Vagina (tissue), 2 donors: ENCODE results near the gene DCC. TPM values are rescaled to one million over a fixed set of nuclear protein-coding genes. Genes with fewer than 3 reads are reported as not detected.

ENCODE experiments used
- DNase-seq, 2 donors: peaks; one replicate each; pipeline ENCODE4 v3.0.0-alpha.2; 2017; ENCODE audit errors: extremely low spot score in 2 of 2
- H3K27ac ChIP-seq: fragments of 200-600 bp; sonication (generic); one replicate; pipeline ENCODE4 v1.5.1; 2019
- H3K27me3 ChIP-seq: fragments of 200-600 bp; sonication (generic); one replicate; pipeline ENCODE4 v1.5.1; 2019
- H3K36me3 ChIP-seq, 2 donors: fragments of 200-600 bp; sonication (generic); one replicate each; pipeline ENCODE4 v1.5.1; 2017 to 2019
- H3K4me1 ChIP-seq: fragments of 200-600 bp; sonication (generic); one replicate; pipeline ENCODE4 v1.5.1; 2019
- H3K4me3 ChIP-seq, 2 donors: fragments of 200-600 bp; sonication (generic); 1 replicate in 1 of 2; 2 replicates in 1 of 2; pipeline ENCODE4 v1.5.1; 2016 to 2019
- H3K9me3 ChIP-seq: fragments of 200-600 bp; sonication (generic); one replicate; pipeline ENCODE4 v1.5.1; 2019
- POLR2A ChIP-seq, 2 donors: fragments of 450-650 bp; IDR thresholded peaks; one replicate each; pipeline ENCODE4 v1.6.1; 2017; ENCODE audit warnings: antibody characterized with exemption in 2 of 2, mild to moderate bottlenecking in 2 of 2, moderate library complexity in 2 of 2
- POLR2AphosphoS5 ChIP-seq, 2 donors: sonication (generic); formaldehyde crosslinking; IDR thresholded peaks; one replicate each; pipeline ENCODE4 v1.9.0; 2017; ENCODE audit warnings: antibody characterized with exemption in 2 of 2, mild to moderate bottlenecking in 2 of 2, low read depth in 1 of 2; ENCODE audit not compliant: insufficient read depth in 1 of 2
- intact Hi-C: fragments of 100-400 bp; cut with DNase I; formaldehyde crosslinking; loops from one replicate; pipeline ENCODE4 v1.15.1; 2023
- total RNA-seq: library from RNA; depleted of rRNA; stranded (reverse); fragments of >200 nt; gene quantifications from one replicate; pipeline ENCODE4 v1.2.3, GENCODE V29; 2016
- TF ChIP-seq, protein P1 (sequence below), 3 experiments: fragments of 450-650 bp in 2 of 3; fragments of 200-600 bp in 1 of 3; sonication (generic) in 1 of 3; IDR thresholded peaks; one replicate each; pipeline ENCODE4 v1.5.1; 2017 to 2019; ENCODE audit warnings: antibody characterized with exemption in 3 of 3, mild to moderate bottlenecking in 2 of 3, moderate library complexity in 2 of 3

The DCC gene
- total RNA-seq, 1 donor from 2014 or later = not detected

DNA sequence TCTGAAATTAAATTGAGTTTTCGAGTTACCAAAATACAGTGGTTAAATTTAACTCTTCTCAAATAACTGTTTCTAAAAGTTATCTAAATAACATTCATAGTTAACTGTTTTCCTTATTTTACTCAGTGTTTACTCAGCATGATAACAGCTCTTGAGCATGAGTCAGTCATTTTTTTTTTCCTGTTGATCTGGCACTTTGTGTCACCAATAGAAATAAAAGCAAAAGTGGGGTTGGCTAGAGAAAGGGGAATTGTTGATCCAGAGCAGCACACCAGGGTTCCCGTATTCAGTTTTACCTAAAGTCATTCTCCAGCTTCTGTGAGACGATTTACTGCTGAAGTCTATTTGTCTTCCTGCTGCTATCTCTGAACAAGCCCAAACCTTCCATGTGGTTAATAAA is 851.6 kb downstream of the DCC start:
- intact Hi-C loops = no loop called here
- DNase-seq = no peak

DNA sequence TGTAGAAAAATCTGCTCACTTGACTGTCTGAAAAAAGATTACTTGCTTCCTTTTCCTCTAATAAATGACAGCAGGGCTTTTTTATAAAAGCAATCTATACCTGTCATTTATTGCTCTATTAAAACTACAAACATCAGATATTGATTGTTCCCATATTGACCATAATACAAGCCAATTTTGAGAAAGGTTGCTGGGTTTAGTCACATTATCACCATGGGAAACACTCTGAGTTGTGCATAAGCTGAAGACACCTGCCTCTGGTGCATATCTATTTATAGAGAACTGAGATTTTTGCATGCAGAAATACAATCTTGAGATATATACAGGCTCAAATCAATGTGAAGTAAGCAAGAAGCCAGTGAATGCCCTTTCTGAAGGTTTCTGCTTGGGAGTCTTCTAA is 853.9 kb downstream of the DCC start:
- no peaks in the 10 kb centered on the region for H3K27me3 ChIP-seq
- H3K4me1 ChIP-seq = no peaks in the 10 kb centered on the region
- H3K27ac ChIP-seq = no peak overlapping the region
- H3K9me3 ChIP-seq = no peaks in the 10 kb centered on the region
- intact Hi-C loops = no loop called here
- TF ChIP-seq POLR2A (IDR thresholded peaks at IDR 0.05) = no peak
- TF ChIP-seq, protein P1, sequence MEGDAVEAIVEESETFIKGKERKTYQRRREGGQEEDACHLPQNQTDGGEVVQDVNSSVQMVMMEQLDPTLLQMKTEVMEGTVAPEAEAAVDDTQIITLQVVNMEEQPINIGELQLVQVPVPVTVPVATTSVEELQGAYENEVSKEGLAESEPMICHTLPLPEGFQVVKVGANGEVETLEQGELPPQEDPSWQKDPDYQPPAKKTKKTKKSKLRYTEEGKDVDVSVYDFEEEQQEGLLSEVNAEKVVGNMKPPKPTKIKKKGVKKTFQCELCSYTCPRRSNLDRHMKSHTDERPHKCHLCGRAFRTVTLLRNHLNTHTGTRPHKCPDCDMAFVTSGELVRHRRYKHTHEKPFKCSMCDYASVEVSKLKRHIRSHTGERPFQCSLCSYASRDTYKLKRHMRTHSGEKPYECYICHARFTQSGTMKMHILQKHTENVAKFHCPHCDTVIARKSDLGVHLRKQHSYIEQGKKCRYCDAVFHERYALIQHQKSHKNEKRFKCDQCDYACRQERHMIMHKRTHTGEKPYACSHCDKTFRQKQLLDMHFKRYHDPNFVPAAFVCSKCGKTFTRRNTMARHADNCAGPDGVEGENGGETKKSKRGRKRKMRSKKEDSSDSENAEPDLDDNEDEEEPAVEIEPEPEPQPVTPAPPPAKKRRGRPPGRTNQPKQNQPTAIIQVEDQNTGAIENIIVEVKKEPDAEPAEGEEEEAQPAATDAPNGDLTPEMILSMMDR (IDR thresholded peaks at IDR 0.05) = no peak
- no peak for TF ChIP-seq POLR2AphosphoS5 (IDR thresholded peaks at IDR 0.05; ENCODE audit: insufficient read depth in 1 of 2, low read depth in 1 of 2)
- no peaks in the 10 kb centered on the region for H3K36me3 ChIP-seq
- H3K4me3 ChIP-seq = no peak overlapping the region
- DNase-seq = no peak

More for the DNA sequence above, 851.6 kb downstream of the DCC start:
- TF ChIP-seq POLR2A (IDR thresholded peaks at IDR 0.05) (no peak), POLR2AphosphoS5 (IDR thresholded peaks at IDR 0.05; ENCODE audit: insufficient read depth in 1 of 2, low read depth in 1 of 2) (no peak)
- Histone ChIP-seq H3K9me3 (no peaks in the 10 kb centered on the region), H3K27ac (no peak overlapping the region), H3K4me1 (no peaks in the 10 kb centered on the region), H3K27me3 (no peaks in the 10 kb centered on the region), H3K4me3 (no peak overlapping the region), H3K36me3 (no peaks in the 10 kb centered on the region)

DNA sequence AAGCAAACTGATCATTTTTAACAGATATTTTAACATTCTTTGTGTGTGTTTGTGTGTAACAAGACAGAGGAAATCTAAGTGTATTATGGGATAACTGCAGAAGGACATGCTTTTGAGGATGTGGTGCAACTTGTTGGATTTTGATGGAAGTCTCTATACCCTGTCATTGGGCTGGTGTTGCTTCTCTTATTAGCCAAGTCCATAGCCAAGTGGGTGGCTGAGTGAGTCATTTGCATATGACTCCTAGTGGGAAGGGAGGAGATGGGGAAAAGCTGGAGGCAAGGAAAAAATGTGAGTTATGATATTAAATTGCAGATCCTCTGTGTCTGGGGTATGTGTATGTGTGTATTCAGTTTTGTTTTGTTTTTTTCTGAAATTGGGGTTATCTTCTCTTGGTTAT is 879.9 kb downstream of the DCC start:
- TF ChIP-seq, protein P1 (IDR thresholded peaks at IDR 0.05) = no peak
- TF ChIP-seq POLR2A (IDR thresholded peaks at IDR 0.05) = no peak
- TF ChIP-seq POLR2AphosphoS5 (IDR thresholded peaks at IDR 0.05; ENCODE audit: insufficient read depth in 1 of 2, low read depth in 1 of 2) = no peak
- no peak overlapping the region for H3K4me3 ChIP-seq
- H3K9me3 ChIP-seq = no peaks in the 10 kb centered on the region
- intact Hi-C loops = no loop called here
- H3K27me3 ChIP-seq = no peaks in the 10 kb centered on the region
- no peaks in the 10 kb centered on the region for H3K36me3 ChIP-seq
- no peak for DNase-seq
- H3K27ac ChIP-seq = no peak overlapping the region
- no peaks in the 10 kb centered on the region for H3K4me1 ChIP-seq

DNA sequence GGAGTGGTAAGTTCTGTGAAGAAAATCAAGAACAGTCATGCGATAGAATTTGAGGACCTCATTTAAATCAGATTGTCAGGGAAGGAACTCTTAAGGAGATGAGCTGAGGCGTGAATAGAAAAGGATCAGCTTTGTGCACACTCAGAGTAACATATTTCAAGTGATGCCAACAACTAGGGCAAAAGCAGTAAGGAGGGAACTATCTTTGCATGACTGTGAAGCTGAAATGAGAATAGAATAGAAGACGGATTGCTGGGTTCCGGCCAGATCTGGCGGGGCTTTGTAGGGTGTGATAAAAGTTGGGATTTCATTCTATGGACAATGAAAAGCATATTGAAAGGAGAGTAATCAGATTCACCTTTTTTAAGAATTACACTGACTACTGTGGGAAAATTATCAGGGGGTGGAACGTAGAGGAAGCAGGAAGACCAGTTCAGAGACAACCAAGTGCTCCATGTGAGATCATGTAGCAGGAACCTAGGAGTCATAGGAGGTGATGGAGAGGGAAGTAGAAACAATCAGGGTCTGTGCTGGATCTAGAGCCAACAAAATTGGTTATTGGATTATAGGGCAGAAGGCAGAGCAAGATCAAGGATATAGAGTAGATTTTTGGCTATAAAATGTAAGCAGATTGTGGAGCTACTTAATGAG is 884.3 kb downstream of the DCC start:
- Histone ChIP-seq H3K4me3 (no peak overlapping the region), H3K27me3 (no peaks in the 10 kb centered on the region), H3K27ac (no peak overlapping the region), H3K36me3 (no peaks in the 10 kb centered on the region), H3K4me1 (no peaks in the 10 kb centered on the region), H3K9me3 (no peaks in the 10 kb centered on the region)
- TF ChIP-seq, protein P1 (IDR thresholded peaks at IDR 0.05) = no peak
- no peak for TF ChIP-seq POLR2AphosphoS5 (IDR thresholded peaks at IDR 0.05; ENCODE audit: insufficient read depth in 1 of 2, low read depth in 1 of 2)
- no peak for TF ChIP-seq POLR2A (IDR thresholded peaks at IDR 0.05)
- intact Hi-C loops = no loop called here
- DNase-seq = no peak

DNA sequence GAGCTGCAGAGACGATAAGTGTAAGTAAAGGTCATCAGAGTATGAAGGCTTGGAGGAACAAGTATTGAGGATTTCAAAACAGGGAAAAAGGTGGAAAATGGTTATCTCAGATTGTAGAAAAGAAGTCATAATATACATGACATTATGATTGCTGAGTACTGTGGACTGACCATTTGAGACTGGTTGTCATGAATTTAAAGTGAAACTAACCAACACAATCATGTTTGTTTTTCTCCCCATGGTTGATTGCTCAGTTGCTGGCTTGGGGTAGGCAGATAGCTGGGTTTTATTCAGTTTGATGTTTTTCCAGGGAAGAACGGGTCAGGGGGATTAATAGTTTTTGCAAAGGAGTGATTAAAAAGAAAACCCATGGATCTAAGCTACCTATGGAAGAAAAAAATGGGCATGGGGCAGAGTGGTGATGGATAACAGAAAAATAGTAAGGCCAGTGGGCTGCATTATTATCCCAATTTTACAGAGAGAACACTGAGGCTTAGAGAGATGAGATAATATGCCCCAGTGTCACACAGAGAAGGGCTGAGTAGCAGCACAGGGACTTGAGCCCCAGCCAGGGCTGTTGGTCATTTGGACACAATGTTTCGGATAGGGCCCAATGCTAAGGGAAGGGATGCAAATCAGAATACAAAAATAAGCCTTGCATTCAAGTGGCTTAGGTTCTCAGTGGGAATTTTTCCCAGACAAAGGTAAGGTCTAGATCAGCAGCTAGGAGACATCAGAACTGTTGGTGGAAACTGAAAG is 885.7 kb downstream of the DCC start:
- no peaks in the 10 kb centered on the region for H3K36me3 ChIP-seq
- H3K9me3 ChIP-seq = no peaks in the 10 kb centered on the region
- H3K4me3 ChIP-seq = no peak overlapping the region
- H3K4me1 ChIP-seq = no peaks in the 10 kb centered on the region
- no peak overlapping the region for H3K27ac ChIP-seq
- TF ChIP-seq POLR2A (IDR thresholded peaks at IDR 0.05) (no peak), POLR2AphosphoS5 (IDR thresholded peaks at IDR 0.05; ENCODE audit: insufficient read depth in 1 of 2, low read depth in 1 of 2) (no peak)
- TF ChIP-seq, protein P1 (IDR thresholded peaks at IDR 0.05) = no peak
- intact Hi-C loops = no loop called here
- DNase-seq = no peak
- H3K27me3 ChIP-seq = no peaks in the 10 kb centered on the region
